Left hindlimb (tissue), 1 donor: Measurements from ENCODE around the gene EIF4B.

Experiments used
- DNase-seq: peaks from one replicate; pipeline ENCODE4 v3.0.0-alpha.2; 2018

Gene EIF4B

GRCh38 chr12:53071591-53072551 is 65.6 kb downstream of the EIF4B start:
- peak; percentile 87 for DNase-seq

- peak; percentile 53 for DNase-seq
These were observed 67.6 kb downstream of the EIF4B start for GRCh38 chr12:53073881-53074280.

DNA sequence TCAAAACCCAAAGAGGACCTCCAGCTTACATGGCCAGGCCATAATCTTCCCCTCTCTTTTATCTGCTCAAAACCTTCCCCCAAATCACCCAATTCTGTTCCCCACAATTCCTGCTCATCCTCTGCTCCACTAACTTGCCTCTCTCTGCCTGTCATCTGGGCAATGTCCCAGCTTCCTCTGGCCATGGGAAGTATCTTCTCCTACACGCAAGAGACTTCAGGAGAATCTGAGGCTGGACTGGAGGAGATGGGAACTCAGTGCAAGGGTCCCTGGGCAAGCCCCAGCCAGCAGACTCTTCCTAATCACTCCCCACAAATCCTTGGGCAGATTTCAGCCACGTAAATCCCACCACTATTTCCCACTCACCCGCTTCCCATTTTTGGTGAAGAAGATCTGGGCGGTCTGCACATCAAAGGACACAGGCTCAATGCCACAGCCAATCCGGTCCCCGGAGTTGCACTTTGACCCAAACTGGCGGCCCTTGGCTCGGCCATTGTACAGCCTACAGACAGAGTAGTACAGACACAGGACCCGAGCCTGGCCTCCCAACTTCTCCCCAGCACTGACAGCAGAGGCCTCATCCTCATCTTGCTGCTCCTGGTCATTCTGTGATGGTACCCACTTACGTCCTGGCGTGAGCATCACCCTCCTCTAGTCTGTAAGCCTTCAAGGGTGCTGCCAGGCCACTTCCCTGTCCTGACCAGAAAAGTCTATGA is 68.2 kb downstream of the EIF4B start:
- no peak for DNase-seq

DNA sequence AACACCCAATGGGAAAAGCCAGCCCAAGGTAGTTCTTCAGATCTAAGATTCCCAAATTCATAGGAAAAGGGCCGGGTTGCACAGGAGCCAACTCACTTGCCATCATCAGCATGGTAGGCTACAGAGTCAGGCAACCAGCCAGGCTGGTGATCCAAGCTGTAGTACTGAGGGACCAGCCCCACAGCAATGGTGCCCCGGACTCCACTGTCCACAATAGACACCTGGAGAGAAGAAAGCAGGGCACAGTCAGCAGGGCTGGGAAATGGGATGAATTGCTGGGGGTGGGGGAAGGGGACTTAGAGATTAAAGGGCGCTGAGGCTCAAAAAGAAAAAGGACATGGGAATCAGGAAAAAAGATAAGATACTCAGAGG is 68.7 kb downstream of the EIF4B start:
- DNase-seq, result no peak

- no peak for DNase-seq
These were observed 70.2 kb downstream of the EIF4B start for GRCh38 chr12:53076461-53076860.

DNA sequence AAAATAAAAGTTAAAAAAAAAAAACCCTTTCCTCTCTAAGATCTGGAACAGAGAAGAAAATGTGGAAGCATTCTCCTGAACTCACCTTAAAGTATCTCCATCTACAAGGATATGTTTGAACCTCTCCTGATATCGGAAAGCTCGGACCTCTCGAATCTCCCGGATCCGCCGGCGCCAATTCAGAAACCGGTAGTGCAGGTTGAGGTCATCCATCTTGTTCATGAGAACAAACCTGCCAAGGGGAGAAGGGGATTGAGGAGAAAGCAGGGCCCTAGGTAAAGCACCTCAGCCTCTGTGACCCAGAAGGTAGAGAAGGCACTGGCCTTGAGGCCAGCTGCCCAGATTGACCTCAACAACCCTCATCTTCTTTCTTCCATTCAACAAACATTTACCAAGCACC is 70.8 kb downstream of the EIF4B start:
- DNase-seq, result no peak

DNA sequence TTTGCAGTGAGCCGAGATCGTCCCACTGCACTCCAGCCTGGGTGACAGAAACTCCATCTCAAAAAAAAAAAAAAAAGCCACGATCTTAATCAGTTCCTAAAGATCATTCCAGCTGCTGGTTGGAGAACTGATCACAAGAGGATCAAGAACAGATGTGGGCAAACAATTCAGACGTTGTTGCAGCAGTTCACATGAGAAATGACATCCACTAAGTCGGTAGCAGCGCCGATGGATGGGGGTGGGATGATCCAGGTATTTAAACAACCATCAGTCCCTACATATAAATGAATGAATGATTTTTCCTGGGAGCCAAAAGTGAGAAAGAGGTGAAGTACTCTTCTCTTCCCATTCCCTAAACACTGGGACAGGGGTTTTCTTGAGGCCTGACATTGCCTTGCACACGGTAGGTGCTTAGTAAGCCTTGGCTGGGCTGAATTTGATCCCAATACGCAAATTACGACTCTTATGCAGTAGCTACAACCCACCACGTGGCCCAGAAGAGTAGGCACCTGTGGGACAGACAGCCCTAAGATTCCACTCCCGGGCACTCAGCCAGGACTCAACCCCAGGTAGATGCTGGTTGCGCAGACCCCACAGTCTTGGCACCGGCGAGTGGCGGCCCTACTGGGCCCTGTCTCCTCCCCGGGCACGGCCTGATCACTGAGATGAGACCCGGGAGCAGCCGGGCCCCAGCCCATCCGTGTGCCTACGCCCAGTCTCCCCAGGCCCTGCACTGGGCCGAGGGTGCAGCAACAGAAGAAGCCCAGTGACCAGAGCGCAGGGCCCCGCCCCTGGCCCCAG is 72.4 kb downstream of the EIF4B start:
- no peak for DNase-seq

GRCh38 chr12:53079226-53080117 is 73.2 kb downstream of the EIF4B start, which contains the start of gene SPRYD3:
Gene SPRYD3, minus strand, starts transcription at chr12:53079390. Its CDS starts 57 bp downstream, at chr12:53079333.
- peak; percentile 99 for DNase-seq

- DNase-seq, result no peak
These were observed 76.5 kb downstream of the EIF4B start for GRCh38 chr12:53082637-53083175.

GRCh38 chr12:53086361-53086760 is 80.1 kb downstream of the EIF4B start:
- no peak for DNase-seq

- no peak for DNase-seq
These were observed 83.8 kb downstream of the EIF4B start for GRCh38 chr12:53090105-53090504.

- no peak for DNase-seq
These were observed 84.3 kb downstream of the EIF4B start for GRCh38 chr12:53090554-53090953.

DNA sequence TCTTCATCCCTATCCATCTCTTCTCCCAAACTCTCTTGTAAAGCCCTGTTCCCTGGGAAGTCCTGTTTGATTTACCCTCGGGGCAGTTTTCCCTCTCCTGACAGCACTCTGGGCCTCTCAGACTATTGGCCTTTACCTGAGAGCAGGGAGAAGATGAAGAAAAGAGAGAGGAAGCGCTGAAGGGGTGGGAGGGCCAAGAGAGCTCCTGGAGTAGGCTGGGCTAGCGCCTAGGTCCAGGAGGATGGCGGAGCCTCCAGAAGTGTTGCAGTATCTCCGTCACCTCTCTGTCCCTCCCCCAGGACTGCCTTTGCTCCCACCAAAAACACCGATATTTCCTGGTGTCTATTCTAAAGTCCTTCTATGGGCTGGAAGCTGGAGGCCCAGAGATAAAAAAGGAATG is 85.5 kb downstream of the EIF4B start:
- no peak for DNase-seq
